Measurements from ENCODE around the gene OSBPL9.

OSBPL9 gene

DNA sequence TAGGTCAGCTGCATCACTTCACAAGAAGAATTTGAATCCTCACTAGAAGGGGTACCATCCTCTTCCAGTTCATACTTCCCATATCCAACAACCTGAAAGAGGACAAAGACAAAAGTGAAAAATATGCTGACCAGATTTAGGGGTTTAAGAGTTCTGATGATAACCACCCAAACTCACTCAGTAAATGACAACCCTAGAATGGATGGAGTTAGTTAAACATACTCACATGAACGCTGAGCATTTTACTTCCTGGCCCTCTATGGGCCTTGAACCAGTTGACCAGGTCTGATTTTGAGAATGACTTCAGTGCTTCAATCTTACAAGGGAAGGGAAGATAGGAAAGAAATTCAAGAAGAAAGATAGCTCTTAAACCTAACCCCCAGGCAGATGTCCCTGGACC, 172.4 kb downstream of the OSBPL9 start:
- TF ChIP-seq, protein P1, sequence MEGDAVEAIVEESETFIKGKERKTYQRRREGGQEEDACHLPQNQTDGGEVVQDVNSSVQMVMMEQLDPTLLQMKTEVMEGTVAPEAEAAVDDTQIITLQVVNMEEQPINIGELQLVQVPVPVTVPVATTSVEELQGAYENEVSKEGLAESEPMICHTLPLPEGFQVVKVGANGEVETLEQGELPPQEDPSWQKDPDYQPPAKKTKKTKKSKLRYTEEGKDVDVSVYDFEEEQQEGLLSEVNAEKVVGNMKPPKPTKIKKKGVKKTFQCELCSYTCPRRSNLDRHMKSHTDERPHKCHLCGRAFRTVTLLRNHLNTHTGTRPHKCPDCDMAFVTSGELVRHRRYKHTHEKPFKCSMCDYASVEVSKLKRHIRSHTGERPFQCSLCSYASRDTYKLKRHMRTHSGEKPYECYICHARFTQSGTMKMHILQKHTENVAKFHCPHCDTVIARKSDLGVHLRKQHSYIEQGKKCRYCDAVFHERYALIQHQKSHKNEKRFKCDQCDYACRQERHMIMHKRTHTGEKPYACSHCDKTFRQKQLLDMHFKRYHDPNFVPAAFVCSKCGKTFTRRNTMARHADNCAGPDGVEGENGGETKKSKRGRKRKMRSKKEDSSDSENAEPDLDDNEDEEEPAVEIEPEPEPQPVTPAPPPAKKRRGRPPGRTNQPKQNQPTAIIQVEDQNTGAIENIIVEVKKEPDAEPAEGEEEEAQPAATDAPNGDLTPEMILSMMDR (IDR thresholded peaks at IDR 0.05) = no peak
- TF ChIP-seq ZFX (IDR thresholded peaks at IDR 0.05; ENCODE audit: borderline replicate concordance) = no peak
- H3K27ac ChIP-seq = peak overlapping the region; percentile 63

DNA sequence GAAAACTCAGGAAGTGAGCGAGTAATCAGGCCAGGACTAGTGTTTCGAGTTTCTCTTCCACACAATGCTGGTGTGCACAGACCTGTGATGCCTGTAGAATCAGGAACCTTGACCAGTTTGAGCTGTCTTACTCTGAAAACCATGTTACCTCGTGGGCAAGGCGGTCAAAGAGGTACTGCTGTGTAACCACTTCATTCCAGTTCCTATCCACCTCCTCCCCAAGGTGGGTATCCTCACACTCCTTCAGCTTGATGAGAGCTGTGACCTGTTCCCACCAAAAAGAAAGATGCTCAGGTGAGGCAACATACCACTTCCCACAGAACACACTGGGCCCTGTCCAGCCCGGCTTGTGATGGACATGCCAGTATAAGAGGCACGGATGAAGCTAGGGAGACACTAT, 173.5 kb downstream of the OSBPL9 start:
- H3K27ac ChIP-seq = no peak overlapping the region
- no peak for TF ChIP-seq ZFX (IDR thresholded peaks at IDR 0.05; ENCODE audit: borderline replicate concordance)
- TF ChIP-seq, protein P1 (IDR thresholded peaks at IDR 0.05) = no peak

DNA sequence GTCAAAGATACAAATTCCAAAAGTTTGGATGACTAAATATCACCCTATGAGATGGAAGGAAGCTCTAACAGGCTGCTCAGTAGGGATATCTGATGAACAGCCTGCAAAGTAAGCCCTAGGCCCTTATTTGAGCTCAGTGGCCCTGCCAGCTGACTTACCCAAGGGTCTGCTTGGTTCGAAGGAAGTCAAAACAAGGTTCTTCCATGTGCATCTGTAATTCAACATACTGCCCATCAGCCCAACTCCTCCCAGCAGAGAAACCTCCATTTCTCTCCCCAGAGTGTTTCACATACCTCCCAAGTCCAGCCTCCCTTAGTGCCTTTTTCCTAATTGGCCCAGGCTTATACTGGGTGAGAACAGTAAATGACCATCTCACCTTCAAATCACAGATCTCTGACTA, 175.0 kb downstream of the OSBPL9 start:
- no peak overlapping the region for H3K27ac ChIP-seq
- TF ChIP-seq, protein P1 (IDR thresholded peaks at IDR 0.05) = no peak
- TF ChIP-seq ZFX (IDR thresholded peaks at IDR 0.05; ENCODE audit: borderline replicate concordance) = no peak

DNA sequence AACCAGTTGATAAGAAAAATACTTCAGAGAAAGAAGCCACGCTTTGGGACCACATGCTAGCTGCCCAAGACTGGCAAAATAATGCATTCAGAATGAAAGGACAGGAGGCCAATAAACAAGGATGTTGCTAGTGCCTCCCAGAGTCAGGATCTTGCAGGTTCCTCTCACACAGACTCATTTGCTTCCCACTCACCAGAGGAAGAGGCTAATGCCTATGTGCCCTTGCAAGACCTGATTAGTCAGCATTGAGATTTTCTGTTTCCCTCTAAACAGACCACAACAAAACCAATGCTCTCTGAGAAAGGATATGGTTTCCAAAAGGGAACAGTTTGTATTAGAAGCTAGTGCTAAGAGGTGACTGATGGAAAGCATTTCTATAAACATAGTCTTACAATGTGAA, 176.0 kb downstream of the OSBPL9 start:
- no peak overlapping the region for H3K27ac ChIP-seq
- TF ChIP-seq, protein P1 (IDR thresholded peaks at IDR 0.05) = no peak
- no peak for TF ChIP-seq ZFX (IDR thresholded peaks at IDR 0.05; ENCODE audit: borderline replicate concordance)

DNA sequence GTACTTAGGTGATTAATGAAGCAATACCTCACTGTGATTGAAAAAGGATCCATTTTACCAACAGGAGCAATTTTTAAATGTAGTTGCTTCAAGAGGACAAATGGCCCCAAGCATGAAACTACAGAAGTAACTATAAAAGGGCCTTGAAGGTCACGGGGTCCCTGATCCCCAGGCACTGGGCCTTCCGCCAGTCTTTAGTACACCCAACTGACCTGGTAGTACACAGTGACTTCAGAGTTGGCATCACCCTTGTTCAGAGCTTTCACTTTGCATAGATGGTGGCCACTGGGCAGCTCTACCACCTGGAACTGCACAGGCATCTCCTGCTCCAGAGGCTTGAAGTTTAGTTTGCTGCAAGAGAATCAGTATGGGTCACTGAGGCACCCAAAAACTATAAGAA, 177.4 kb downstream of the OSBPL9 start:
- no peak overlapping the region for H3K27ac ChIP-seq
- TF ChIP-seq, protein P1 (IDR thresholded peaks at IDR 0.05) = no peak
- no peak for TF ChIP-seq ZFX (IDR thresholded peaks at IDR 0.05; ENCODE audit: borderline replicate concordance)

DNA sequence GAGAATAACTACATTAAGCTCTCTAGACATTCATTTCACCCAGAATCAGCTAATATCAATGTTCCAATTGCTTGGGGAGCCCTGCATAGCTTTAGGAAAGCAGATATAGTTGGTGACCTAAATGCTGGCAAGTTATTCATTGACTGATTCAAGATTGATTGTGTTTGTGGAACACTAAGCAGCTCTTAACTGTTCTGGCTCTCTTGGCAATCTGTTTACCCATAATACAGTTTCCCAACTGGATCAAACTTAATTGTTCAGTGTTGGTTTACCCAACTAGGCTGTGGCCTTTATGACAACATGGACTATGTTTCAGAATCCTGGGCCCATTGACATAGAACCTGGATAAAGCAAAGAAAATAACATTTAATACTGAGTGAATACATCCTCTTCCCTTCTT, 178.0 kb downstream of the OSBPL9 start:
- H3K27ac ChIP-seq = no peak overlapping the region
- TF ChIP-seq, protein P1 (IDR thresholded peaks at IDR 0.05) = no peak
- TF ChIP-seq ZFX (IDR thresholded peaks at IDR 0.05; ENCODE audit: borderline replicate concordance) = no peak

DNA sequence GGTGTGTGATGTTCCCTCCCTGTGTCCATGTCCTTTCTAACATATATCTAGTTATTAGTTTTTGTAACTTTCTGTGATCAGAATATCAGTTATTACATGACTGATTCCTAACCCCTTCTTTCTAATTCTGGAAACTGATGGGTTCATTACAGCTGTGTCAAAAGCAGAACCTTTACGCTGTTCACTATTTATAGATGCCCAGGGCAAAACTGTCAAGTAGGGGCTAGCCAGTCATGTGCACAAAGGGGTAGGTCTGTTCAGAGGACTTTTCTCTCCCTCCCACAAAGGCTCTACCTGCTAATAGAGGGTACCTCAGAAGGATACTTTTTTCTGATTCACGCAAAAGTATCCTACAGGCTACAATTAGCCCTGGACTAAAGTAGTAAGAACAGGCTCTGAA, 182.5 kb downstream of the OSBPL9 start:
- H3K27ac ChIP-seq = no peak overlapping the region

More for the DNA sequence above, 182.5 kb downstream of the OSBPL9 start:
- no peak for TF ChIP-seq ZFX (IDR thresholded peaks at IDR 0.05; ENCODE audit: borderline replicate concordance)
- TF ChIP-seq, protein P1 (IDR thresholded peaks at IDR 0.05) = no peak

Data from 22Rv1 (cell line).